T-cell (primary cell): ENCODE data around the gene GFRA1. TPM values are rescaled to one million over a fixed set of nuclear protein-coding genes. Genes with fewer than 3 reads are reported as not detected.

Experiments used
- ATAC-seq, 4 experiments: fragments of 200-7000 bp in 3 of 4; fragments of 150-1000 bp in 1 of 4; cut with Tn5 transposase; replicated peaks in 1 of 4; 1 replicate in 3 of 4; 2 replicates in 1 of 4; pipeline ENCODE4 v1.10.0; 2021; ENCODE audit warnings: moderate library complexity in 3 of 4, mild to moderate bottlenecking in 2 of 4, moderate number of reproducible peaks in 1 of 4
- CTCF ChIA-PET, 2 donors: fragments of 300-600 bp; sonication (Branson Sonifier 250); formaldehyde crosslinking; loops; one replicate each; lab custom pipeline; 2022; ENCODE audit warnings: antibody characterized with exemption in 2 of 2; lab: Charles Lee
- POLR2A ChIA-PET, 2 donors: fragments of 300-600 bp; sonication (Branson Sonifier 250); formaldehyde crosslinking; loops; one replicate each; lab custom pipeline; 2022; ENCODE audit warnings: antibody characterized with exemption in 2 of 2; lab: Charles Lee
- DNase-seq, 35 experiments: peaks; one replicate each; pipeline versions ENCODE4 v3.0.0 to v3.0.0-alpha.2; 2013 to 2023
- H3K27ac ChIP-seq: one replicate; pipeline ENCODE4 v1.5.1; 2013; ENCODE audit warnings: low read length
- H3K27me3 ChIP-seq, 2 experiments: replicated peaks in 1 of 2; 1 replicate in 1 of 2; 2 replicates in 1 of 2; pipeline versions ENCODE4 v1.6.1 to v1.7.0; 2013; ENCODE audit warnings: low read length in 1 of 2, mixed read lengths in 1 of 2; ENCODE audit not compliant: control insufficient read depth in 2 of 2, insufficient read depth in 2 of 2; ENCODE audit errors: extremely low read depth in 1 of 2
- H3K36me3 ChIP-seq, 2 donors: 1 replicate in 1 of 2; 2 replicates in 1 of 2; pipeline versions ENCODE4 v1.6.1 to v1.7.0; 2013; ENCODE audit warnings: low read length in 1 of 2; ENCODE audit not compliant: control insufficient read depth in 2 of 2, insufficient read depth in 1 of 2; ENCODE audit errors: extremely low read depth in 1 of 2
- H3K4me1 ChIP-seq, 2 experiments: 1 replicate in 1 of 2; 2 replicates in 1 of 2; pipeline versions ENCODE4 v1.6.1 to v1.7.0; 2013; ENCODE audit warnings: low read length in 2 of 2, mixed read lengths in 1 of 2; ENCODE audit not compliant: insufficient read depth in 2 of 2, control insufficient read depth in 1 of 2; ENCODE audit errors: extremely low read depth in 1 of 2
- H3K4me3 ChIP-seq, 2 donors: 1 replicate in 1 of 2; 2 replicates in 1 of 2; pipeline versions ENCODE4 v1.5.1 to v1.7.0; 2013; ENCODE audit warnings: mild to moderate bottlenecking in 2 of 2, low read length in 1 of 2, moderate library complexity in 1 of 2; ENCODE audit not compliant: control insufficient read depth in 1 of 2; ENCODE audit errors: extremely low read depth in 1 of 2
- H3K9me3 ChIP-seq: 2 replicates; pipeline ENCODE4 v1.7.0; 2013
- H3K27ac Mint-ChIP-seq, 2 donors: one replicate each; pipeline ENCODE4 v1.8.0; 2020 to 2021; ENCODE audit warnings: mild to moderate bottlenecking in 2 of 2, mixed read lengths in 2 of 2
- H3K27me3 Mint-ChIP-seq, 2 donors: one replicate each; pipeline ENCODE4 v1.8.0; 2021 to 2022; ENCODE audit warnings: mixed read lengths in 2 of 2
- H3K36me3 Mint-ChIP-seq: one replicate; pipeline ENCODE4 v1.8.0; 2021; ENCODE audit warnings: mixed read lengths
- H3K4me1 Mint-ChIP-seq, 3 donors: one replicate each; pipeline ENCODE4 v1.8.0; 2020 to 2022; ENCODE audit warnings: mixed read lengths in 3 of 3, mild to moderate bottlenecking in 1 of 3
- H3K4me3 Mint-ChIP-seq, 3 donors: one replicate each; pipeline ENCODE4 v1.8.0; 2020 to 2022; ENCODE audit warnings: mild to moderate bottlenecking in 3 of 3, mixed read lengths in 3 of 3, moderate library complexity in 3 of 3
- H3K9me3 Mint-ChIP-seq, 3 donors: one replicate each; pipeline ENCODE4 v1.8.0; 2020 to 2022; ENCODE audit warnings: mixed read lengths in 3 of 3
- WGBS: methylation state at CpG from one replicate; pipeline ENCODE4 v1.1.5; 2013; ENCODE audit warnings: missing lambda C conversion rate; ENCODE audit not compliant: insufficient coverage; 5-methylcytosine and 5-hydroxymethylcytosine counted together
- total RNA-seq, 35 experiments: library from RNA in 6 of 35; stranded (reverse) in 6 of 35; fragments of 120-200 nt in 1 of 35; gene quantifications; one replicate each; pipeline versions ENCODE4 v1.2.1 to v1.2.4 and lab custom pipeline; 2013 to 2026

Gene GFRA1
- total RNA-seq, 5 donors from 2014 or later (not counting 1 experiment from before 2014, with no cell fraction given) = 0.03 to 0.25 (median 0.20) TPM; not detected in 2

GRCh38 chr10:116073001-116073400, 200.0 kb downstream of the GFRA1 start:
- CTCF ChIA-PET = no interaction called here
- Mint-ChIP-seq H3K27me3 (no peaks in the 10 kb centered on the region), H3K36me3 (no peaks in the 10 kb centered on the region), H3K4me3 (no peak overlapping the region), H3K9me3 (no peaks in the 10 kb centered on the region), H3K4me1 (no peaks in the 10 kb centered on the region), H3K27ac (no peak overlapping the region)
- H3K27ac ChIP-seq = no peak overlapping the region
- WGBS = 84% methylated on average over 2 of the region's 5 CpGs
- no peaks in the 10 kb centered on the region for H3K4me1 ChIP-seq
- no peaks in the 10 kb centered on the region for H3K36me3 ChIP-seq
- POLR2A ChIA-PET = no interaction called here
- no peaks in the 10 kb centered on the region for H3K27me3 ChIP-seq
- DNase-seq (no peak), ATAC-seq (no peak)
- H3K9me3 ChIP-seq = no peaks in the 10 kb centered on the region
- H3K4me3 ChIP-seq = no peak overlapping the region

GRCh38 chr10:116071453-116072148, 201.4 kb downstream of the GFRA1 start:
- Mint-ChIP-seq H3K4me1 (no peaks in the 10 kb centered on the region), H3K27me3 (no peaks in the 10 kb centered on the region), H3K27ac (no peak overlapping the region), H3K36me3 (no peaks in the 10 kb centered on the region), H3K4me3 (no peak overlapping the region), H3K9me3 (peaks cover 0 to 3% (median 0%) of the 10 kb centered on the region in 3 donors)
- no peaks in the 10 kb centered on the region for H3K9me3 ChIP-seq
- no peak overlapping the region for H3K4me3 ChIP-seq
- ChIA-PET POLR2A (no interaction called here), CTCF (no interaction called here)
- no peaks in the 10 kb centered on the region for H3K4me1 ChIP-seq
- H3K36me3 ChIP-seq = no peaks in the 10 kb centered on the region
- DNase-seq = no peak
- H3K27ac ChIP-seq = no peak overlapping the region
- no peak for ATAC-seq
- no CpG with 5 or more reads among the region's 5 CpGs for WGBS
- no peaks in the 10 kb centered on the region for H3K27me3 ChIP-seq

- DNase-seq = no peak
- no peak for ATAC-seq
- H3K4me3 ChIP-seq = no peak overlapping the region
- no peaks in the 10 kb centered on the region for H3K27me3 Mint-ChIP-seq
- no peaks in the 10 kb centered on the region for H3K9me3 ChIP-seq
- H3K27ac ChIP-seq = no peak overlapping the region
- H3K9me3 Mint-ChIP-seq = peaks cover 0 to 3% (median 0%) of the 10 kb centered on the region in 3 donors
- H3K4me1 ChIP-seq = no peaks in the 10 kb centered on the region
- H3K36me3 Mint-ChIP-seq = no peaks in the 10 kb centered on the region
- H3K36me3 ChIP-seq = no peaks in the 10 kb centered on the region
- no peaks in the 10 kb centered on the region for H3K4me1 Mint-ChIP-seq
- no peak overlapping the region for H3K4me3 Mint-ChIP-seq
- no peaks in the 10 kb centered on the region for H3K27me3 ChIP-seq
- H3K27ac Mint-ChIP-seq = no peak overlapping the region
- ChIA-PET POLR2A (interaction anchor here in 1 of 2 donors (0.6 kb wide), 1 partner anchor 51 kb away, joined by 3 read pairs; no protein-coding TSS in a partner anchor), CTCF (no interaction called here)
- WGBS = 52% methylated on average over 2 of the region's 5 CpGs
These were observed 202.2 kb downstream of the GFRA1 start for GRCh38 chr10:116070743-116071320.

- Histone ChIP-seq H3K27me3 (no peaks in the 10 kb centered on the region), H3K4me3 (no peak overlapping the region), H3K27ac (no peak overlapping the region), H3K9me3 (no peaks in the 10 kb centered on the region), H3K36me3 (no peaks in the 10 kb centered on the region), H3K4me1 (no peaks in the 10 kb centered on the region)
- no peaks in the 10 kb centered on the region for H3K4me1 Mint-ChIP-seq
- no peak overlapping the region for H3K4me3 Mint-ChIP-seq
- H3K27ac Mint-ChIP-seq = no peak overlapping the region
- WGBS = 56% methylated on average over 1 of the region's 5 CpGs
- peaks cover 0 to 3% (median 0%) of the 10 kb centered on the region in 3 donors for H3K9me3 Mint-ChIP-seq
- ChIA-PET CTCF (no interaction called here), POLR2A (interaction anchor here in 1 of 2 donors (0.6 kb wide), 1 partner anchor 51 kb away, joined by 3 read pairs; no protein-coding TSS in a partner anchor)
- no peak for DNase-seq
- H3K36me3 Mint-ChIP-seq = no peaks in the 10 kb centered on the region
- H3K27me3 Mint-ChIP-seq = no peaks in the 10 kb centered on the region
- ATAC-seq = no peak
These were observed 203.2 kb downstream of the GFRA1 start for GRCh38 chr10:116069856-116070255.

GRCh38 chr10:116067825-116068224, 205.2 kb downstream of the GFRA1 start:
- DNase-seq (no peak), ATAC-seq (no peak)
- no peaks in the 10 kb centered on the region for H3K9me3 ChIP-seq
- Mint-ChIP-seq H3K4me1 (no peaks in the 10 kb centered on the region), H3K27me3 (no peaks in the 10 kb centered on the region), H3K9me3 (peaks cover 0 to 3% (median 0%) of the 10 kb centered on the region in 3 donors), H3K27ac (no peak overlapping the region), H3K4me3 (no peak overlapping the region), H3K36me3 (no peaks in the 10 kb centered on the region)
- POLR2A ChIA-PET = no interaction called here
- H3K4me3 ChIP-seq = no peak overlapping the region
- no peaks in the 10 kb centered on the region for H3K36me3 ChIP-seq
- no peaks in the 10 kb centered on the region for H3K27me3 ChIP-seq
- H3K27ac ChIP-seq = no peak overlapping the region
- CTCF ChIA-PET = no interaction called here
- no peaks in the 10 kb centered on the region for H3K4me1 ChIP-seq
- WGBS = 89% methylated on average over 6 of the region's 7 CpGs

GRCh38 chr10:116063107-116063506, 209.9 kb downstream of the GFRA1 start:
- H3K36me3 ChIP-seq = no peaks in the 10 kb centered on the region
- Mint-ChIP-seq H3K27me3 (no peaks in the 10 kb centered on the region), H3K36me3 (no peaks in the 10 kb centered on the region), H3K27ac (no peak overlapping the region), H3K9me3 (peaks cover 0 to 3% (median 0%) of the 10 kb centered on the region in 3 donors), H3K4me1 (no peaks in the 10 kb centered on the region), H3K4me3 (no peak overlapping the region)
- ATAC-seq = no peak
- WGBS = no CpG with 5 or more reads among the region's 4 CpGs
- H3K27me3 ChIP-seq = no peaks in the 10 kb centered on the region
- no peaks in the 10 kb centered on the region for H3K4me1 ChIP-seq
- DNase-seq = no peak
- no peak overlapping the region for H3K4me3 ChIP-seq
- ChIA-PET POLR2A (no interaction called here), CTCF (no interaction called here)
- no peak overlapping the region for H3K27ac ChIP-seq
- no peaks in the 10 kb centered on the region for H3K9me3 ChIP-seq
